ENCODE measurements around the gene FAM120AOS. TPM values are rescaled to one million over a fixed set of nuclear protein-coding genes. Genes with fewer than 3 reads are reported as not detected.

Gene FAM120AOS
- total RNA-seq, 1 experiment from 2014 or later = 53.6 TPM

DNA sequence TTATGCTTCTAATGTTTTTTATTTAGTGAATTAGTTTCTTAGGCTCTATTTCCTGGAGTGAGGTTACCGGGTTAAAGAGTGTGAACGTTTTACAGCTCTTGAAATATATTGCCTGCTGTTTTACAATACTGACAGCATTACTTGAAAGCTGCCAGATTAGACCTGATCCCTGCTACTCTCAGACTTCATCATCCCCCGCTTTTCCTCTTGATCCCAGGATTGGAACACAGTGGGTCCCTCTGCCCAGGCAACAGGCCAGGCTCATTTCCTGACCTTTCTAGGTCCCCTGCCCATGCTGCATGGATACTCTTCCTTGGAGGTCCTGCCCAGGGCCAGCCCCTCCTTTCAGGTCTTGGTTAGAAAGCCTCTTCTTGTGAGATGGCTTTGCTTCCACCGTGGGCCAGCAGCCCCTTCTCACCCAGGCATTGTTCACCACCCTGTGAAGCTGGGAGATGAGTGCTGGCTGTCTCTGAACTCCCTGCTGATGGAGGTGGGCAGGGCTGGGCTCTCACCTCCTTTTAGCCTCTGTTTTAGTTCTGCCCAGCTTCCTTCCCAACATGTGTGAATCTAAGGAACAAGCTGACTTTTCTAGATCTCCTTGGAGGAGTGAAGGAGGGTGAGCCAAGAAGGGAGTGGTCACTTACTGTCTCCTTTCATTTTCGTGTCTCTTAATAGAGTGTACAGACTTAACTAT lies 15.5 kb upstream of the FAM120AOS start:
- H2AFZ ChIP-seq (ENCODE audit: low read length) = no peak overlapping the region
- H2BK20ac ChIP-seq (ENCODE audit: low read depth, low read length, poor library complexity, severe bottlenecking) = no peak overlapping the region
- no peaks in the 10 kb centered on the region for H3K23me2 ChIP-seq (ENCODE audit: insufficient read length, low read depth, low read length, poor library complexity, severe bottlenecking)
- H3K23ac ChIP-seq (ENCODE audit: insufficient read length, low read depth, low read length) = no peak overlapping the region
- no peak overlapping the region for H2BK12ac ChIP-seq (ENCODE audit: insufficient read length, low read depth, low read length)
- peaks cover 4% of the 10 kb centered on the region for H3K79me1 ChIP-seq (ENCODE audit: insufficient read depth, low read depth, low read length, poor library complexity, severe bottlenecking)
- H3K27me3 Mint-ChIP-seq (ENCODE audit: low read depth) = no peaks in the 10 kb centered on the region
- H2BK5ac ChIP-seq (ENCODE audit: insufficient read length, low read length) = no peak overlapping the region
- H3K4me1 ChIP-seq (ENCODE audit: insufficient read depth, low read length) = peaks cover 18% of the 10 kb centered on the region
- peaks cover 56 to 60% of the 10 kb centered on the region in 2 experiments for H3K4me1 Mint-ChIP-seq
- H3T11ph ChIP-seq (ENCODE audit: low read length) = no peak overlapping the region
- H3K4me2 ChIP-seq (ENCODE audit: insufficient read depth, insufficient read length, low read length) = no peak overlapping the region
- H3K27me3 ChIP-seq (ENCODE audit: insufficient read depth, low read length) = no peaks in the 10 kb centered on the region
- H3K9me3 ChIP-seq (ENCODE audit: control insufficient read depth, low read depth, low read length) = no peaks in the 10 kb centered on the region
- peak overlapping the region in 1 of 2 experiments; percentile 7; a peak in 1 of 5 replicates for H3K4me3 Mint-ChIP-seq
- H2BK120ac ChIP-seq (ENCODE audit: low read depth, low read length, poor library complexity, severe bottlenecking) = no peak overlapping the region
- H3K79me2 ChIP-seq (ENCODE audit: insufficient read depth, low read length) = peaks cover 27% of the 10 kb centered on the region; the same call in 1 of the 2 replicates
- no peak for DNase-seq
- TF ChIP-seq, protein P1, sequence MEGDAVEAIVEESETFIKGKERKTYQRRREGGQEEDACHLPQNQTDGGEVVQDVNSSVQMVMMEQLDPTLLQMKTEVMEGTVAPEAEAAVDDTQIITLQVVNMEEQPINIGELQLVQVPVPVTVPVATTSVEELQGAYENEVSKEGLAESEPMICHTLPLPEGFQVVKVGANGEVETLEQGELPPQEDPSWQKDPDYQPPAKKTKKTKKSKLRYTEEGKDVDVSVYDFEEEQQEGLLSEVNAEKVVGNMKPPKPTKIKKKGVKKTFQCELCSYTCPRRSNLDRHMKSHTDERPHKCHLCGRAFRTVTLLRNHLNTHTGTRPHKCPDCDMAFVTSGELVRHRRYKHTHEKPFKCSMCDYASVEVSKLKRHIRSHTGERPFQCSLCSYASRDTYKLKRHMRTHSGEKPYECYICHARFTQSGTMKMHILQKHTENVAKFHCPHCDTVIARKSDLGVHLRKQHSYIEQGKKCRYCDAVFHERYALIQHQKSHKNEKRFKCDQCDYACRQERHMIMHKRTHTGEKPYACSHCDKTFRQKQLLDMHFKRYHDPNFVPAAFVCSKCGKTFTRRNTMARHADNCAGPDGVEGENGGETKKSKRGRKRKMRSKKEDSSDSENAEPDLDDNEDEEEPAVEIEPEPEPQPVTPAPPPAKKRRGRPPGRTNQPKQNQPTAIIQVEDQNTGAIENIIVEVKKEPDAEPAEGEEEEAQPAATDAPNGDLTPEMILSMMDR (conservative IDR thresholded peaks at IDR 0.05) = no peak
- no peak overlapping the region for H4K5ac ChIP-seq (ENCODE audit: insufficient read length, low read depth, low read length)
- H2BK15ac ChIP-seq (ENCODE audit: low read depth, low read length) = no peak overlapping the region
- peaks cover 9 to 23% (median 22%) of the 10 kb centered on the region in 3 experiments; a peak in 6 of 7 replicates for H3K36me3 Mint-ChIP-seq (ENCODE audit: insufficient read depth in 1 of 3, low read depth in 3 of 3)
- no peak overlapping the region for H3K9ac ChIP-seq (ENCODE audit: extremely low read depth, insufficient read length, low read length)
- no CpG with 5 or more reads among the region's 5 CpGs for WGBS (ENCODE audit: extremely low coverage, insufficient read length, low lambda C conversion rate)
- no peak overlapping the region for H3K4ac ChIP-seq (ENCODE audit: low read depth, low read length)
- H4K8ac ChIP-seq (replicated peaks; ENCODE audit: insufficient read length, low read depth, low read length) = no peak overlapping the region
- H3K27ac ChIP-seq (ENCODE audit: insufficient read length, low read depth, low read length) = no peak overlapping the region
- no peak overlapping the region for H3K18ac ChIP-seq (ENCODE audit: insufficient read length, low read depth, low read length)
- peak overlapping the region in 2 of 3 experiments; percentile 34 to 59; a peak in 5 of 7 replicates for H3K27ac Mint-ChIP-seq
- H2AK5ac ChIP-seq (ENCODE audit: insufficient read length, low read length) = no peak overlapping the region
- no peak overlapping the region for H3K56ac ChIP-seq (ENCODE audit: insufficient read length, low read depth, low read length)
- no peak overlapping the region; the same call in 1 of the 2 replicates for H3K14ac ChIP-seq (ENCODE audit: insufficient read depth, low read length)
- H4K91ac ChIP-seq (ENCODE audit: insufficient read length, low read depth, low read length) = no peak overlapping the region
- no peaks in the 10 kb centered on the region for H3K9me3 Mint-ChIP-seq
- H4K20me1 ChIP-seq (ENCODE audit: control insufficient read depth, insufficient read depth, insufficient read length) = no peaks in the 10 kb centered on the region

Measured in H9 (cell line).